ENCODE measurements around the gene IL7R. TPM values are rescaled to one million over a fixed set of nuclear protein-coding genes. Genes with fewer than 3 reads are reported as not detected.
"Not testable (repeated sequence)": the region's sequence is repeated elsewhere in the genome, so short reads cannot be mapped to it uniquely, and the experiment has no call there.

The IL7R gene
- total and polyA plus RNA-seq, 8 donors = 3.9 to 144 (median 9.0) TPM

DNA sequence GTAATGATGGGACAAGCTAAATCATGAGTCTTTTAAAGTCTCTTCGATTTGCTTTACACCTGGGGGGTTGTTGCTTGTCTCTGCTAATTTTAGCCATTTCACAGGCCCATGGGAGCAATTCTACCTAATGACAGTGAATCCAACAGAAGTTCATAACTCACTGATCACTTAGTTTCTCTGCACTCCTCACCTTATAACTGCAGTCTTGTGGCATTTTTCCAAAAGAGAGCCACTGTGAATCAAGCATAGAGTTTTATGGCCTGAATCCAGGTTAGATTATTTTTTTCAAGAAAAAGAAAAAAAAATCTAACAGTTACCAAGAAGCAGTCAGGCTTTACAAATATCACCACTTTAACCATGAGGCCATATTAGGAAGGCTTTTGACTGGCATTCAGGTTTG lies 1.5 kb upstream of the IL7R start:
- H3K36me3 ChIP-seq = no peaks in the 10 kb centered on the region
- no peaks in the 10 kb centered on the region for H3K27me3 ChIP-seq
- ATAC-seq (no peak), DNase-seq (no peak)
- H3K4me1 ChIP-seq = peaks cover 0 to 36% of the 10 kb centered on the region in 2 donors
- no peaks in the 10 kb centered on the region for H3K9me3 ChIP-seq
- TF ChIP-seq, protein P1, sequence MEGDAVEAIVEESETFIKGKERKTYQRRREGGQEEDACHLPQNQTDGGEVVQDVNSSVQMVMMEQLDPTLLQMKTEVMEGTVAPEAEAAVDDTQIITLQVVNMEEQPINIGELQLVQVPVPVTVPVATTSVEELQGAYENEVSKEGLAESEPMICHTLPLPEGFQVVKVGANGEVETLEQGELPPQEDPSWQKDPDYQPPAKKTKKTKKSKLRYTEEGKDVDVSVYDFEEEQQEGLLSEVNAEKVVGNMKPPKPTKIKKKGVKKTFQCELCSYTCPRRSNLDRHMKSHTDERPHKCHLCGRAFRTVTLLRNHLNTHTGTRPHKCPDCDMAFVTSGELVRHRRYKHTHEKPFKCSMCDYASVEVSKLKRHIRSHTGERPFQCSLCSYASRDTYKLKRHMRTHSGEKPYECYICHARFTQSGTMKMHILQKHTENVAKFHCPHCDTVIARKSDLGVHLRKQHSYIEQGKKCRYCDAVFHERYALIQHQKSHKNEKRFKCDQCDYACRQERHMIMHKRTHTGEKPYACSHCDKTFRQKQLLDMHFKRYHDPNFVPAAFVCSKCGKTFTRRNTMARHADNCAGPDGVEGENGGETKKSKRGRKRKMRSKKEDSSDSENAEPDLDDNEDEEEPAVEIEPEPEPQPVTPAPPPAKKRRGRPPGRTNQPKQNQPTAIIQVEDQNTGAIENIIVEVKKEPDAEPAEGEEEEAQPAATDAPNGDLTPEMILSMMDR (IDR thresholded peaks at IDR 0.05) = no peak
- H3K27ac ChIP-seq = peak overlapping the region in 1 of 2 donors; percentile 57
- H3K4me3 ChIP-seq = no peak overlapping the region
- intact Hi-C loops (cut with DNase I) = no loop called here

DNA sequence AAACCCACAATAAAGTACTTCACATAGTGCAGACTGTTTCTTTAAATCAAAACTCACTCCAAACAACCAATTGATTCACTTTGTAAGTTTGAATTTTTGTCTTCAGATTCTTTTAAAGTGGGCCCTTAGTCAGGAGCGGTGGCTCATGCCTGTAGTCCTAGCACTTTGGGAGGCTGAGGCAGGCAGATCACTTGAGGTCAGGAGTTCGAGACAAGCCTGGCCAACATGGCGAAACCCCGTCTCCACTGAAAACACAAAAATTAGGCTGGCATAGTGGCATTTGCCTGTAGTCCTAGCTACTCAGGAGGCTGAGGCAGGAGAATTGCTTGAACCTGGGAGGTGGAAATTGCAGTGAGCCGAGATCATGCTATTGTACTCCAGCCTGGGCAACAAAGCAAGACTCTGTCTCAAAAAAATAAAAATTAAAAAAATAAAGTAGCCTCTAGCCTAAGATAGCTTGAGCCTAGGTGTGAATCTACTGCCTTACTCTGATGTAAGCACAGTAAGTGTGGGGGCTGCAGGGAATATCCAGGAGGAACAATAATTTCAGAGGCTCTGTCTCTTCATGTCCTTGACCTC lies 416 bp upstream of the IL7R start:
- Histone ChIP-seq H3K4me3 (peak overlapping the region in 1 of 2 donors; percentile 46), H3K27ac (peak overlapping the region in 1 of 2 donors; percentile 57), H3K4me1 (peaks cover 0 to 44% of the 10 kb centered on the region in 2 donors)
- H3K36me3 ChIP-seq; DNase-seq; ATAC-seq; H3K27me3 ChIP-seq; intact Hi-C loops (cut with DNase I); H3K9me3 ChIP-seq: not testable (repeated sequence)

DNA sequence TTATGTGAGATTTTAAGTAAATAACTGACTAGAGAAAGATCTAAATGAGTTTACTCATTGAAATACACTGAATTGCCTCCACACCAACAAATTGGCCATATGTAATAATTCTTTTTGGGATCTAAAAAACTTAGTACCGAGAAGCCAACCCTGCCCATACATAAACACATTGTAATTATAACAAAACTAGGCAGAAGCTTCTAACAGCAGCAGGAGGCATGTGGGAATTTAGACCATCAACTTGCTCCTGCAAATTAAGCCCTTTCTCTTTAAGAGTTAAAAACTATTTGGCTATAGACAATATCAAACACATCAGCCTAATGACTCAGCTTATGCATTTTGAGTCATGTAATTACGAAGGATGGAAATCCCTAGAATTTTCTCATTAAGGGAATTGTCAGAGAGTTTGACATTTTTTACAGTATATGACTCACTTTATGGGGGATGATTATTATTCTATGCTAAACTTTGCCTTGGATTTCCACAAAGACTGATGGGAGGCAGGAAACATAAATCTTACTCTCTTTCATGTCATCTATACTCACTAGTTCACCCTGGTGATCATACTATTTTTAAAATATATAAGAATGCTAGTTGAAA lies 1.0 kb downstream of the IL7R start:
- Histone ChIP-seq H3K9me3 (no peaks in the 10 kb centered on the region), H3K27ac (peak overlapping the region; percentile 51 to 57), H3K4me1 (peaks cover 0 to 40% of the 10 kb centered on the region in 2 donors), H3K36me3 (peaks cover 0 to 21% of the 10 kb centered on the region in 2 donors), H3K27me3 (no peaks in the 10 kb centered on the region), H3K4me3 (peak overlapping the region in 1 of 2 donors; percentile 46)
- ATAC-seq (no peak), DNase-seq (no peak)
- TF ChIP-seq, protein P1 (IDR thresholded peaks at IDR 0.05) = no peak
- intact Hi-C loops (cut with DNase I) = no loop called here

DNA sequence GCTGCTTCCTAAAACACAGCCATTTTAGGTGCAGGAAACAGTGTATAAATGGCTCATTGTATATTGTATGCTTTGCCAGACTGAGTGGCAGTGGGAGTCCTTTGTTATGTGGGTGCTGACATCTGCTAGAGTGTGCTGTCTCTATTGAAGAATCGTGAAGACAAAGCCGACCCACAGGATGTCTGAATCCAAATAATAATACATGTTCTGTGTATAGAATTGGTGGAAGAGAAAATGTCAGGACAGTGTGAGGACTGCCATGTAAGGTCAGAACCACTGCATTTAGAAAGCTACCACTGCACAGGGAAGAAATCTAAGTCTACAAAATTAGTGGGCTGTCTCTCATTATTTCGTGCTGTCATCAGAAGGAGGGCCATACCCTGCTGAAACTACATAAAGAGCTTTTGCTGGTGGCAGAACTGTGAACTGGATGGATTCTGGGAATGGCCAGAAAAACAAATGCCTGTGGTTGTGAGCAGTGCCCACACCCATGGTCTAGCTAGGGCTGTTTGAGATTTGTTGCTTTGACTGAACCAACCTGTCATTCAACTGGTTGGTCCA lies 2.5 kb downstream of the IL7R start:
- TF ChIP-seq, protein P1 (IDR thresholded peaks at IDR 0.05) = no peak
- no peaks in the 10 kb centered on the region for H3K27me3 ChIP-seq
- peaks cover 0 to 35% of the 10 kb centered on the region in 2 donors for H3K36me3 ChIP-seq
- H3K4me1 ChIP-seq = peaks cover 0 to 38% of the 10 kb centered on the region in 2 donors
- peak overlapping the region in 1 of 2 donors; percentile 46 for H3K4me3 ChIP-seq
- no peak for DNase-seq
- no peak for ATAC-seq
- peak overlapping the region; percentile 35 to 57 for H3K27ac ChIP-seq
- intact Hi-C loops (cut with DNase I) = no loop called here
- no peaks in the 10 kb centered on the region for H3K9me3 ChIP-seq

DNA sequence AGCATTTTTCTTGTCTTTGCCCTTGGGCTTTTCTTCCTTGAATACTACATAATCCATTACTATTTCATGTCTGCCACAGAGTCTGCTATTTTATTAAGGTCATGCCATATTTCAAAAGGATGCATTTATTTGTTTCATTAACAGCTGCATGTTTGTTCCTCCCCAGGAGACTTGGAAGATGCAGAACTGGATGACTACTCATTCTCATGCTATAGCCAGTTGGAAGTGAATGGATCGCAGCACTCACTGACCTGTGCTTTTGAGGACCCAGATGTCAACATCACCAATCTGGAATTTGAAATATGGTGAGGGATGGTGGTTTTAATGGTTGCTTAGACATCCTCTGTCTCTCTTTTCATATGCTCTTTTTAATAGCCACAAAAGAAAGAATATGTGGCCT lies 4.0 kb downstream of the IL7R start:
- Histone ChIP-seq H3K27me3 (no peaks in the 10 kb centered on the region), H3K27ac (no peak overlapping the region), H3K9me3 (no peaks in the 10 kb centered on the region), H3K4me3 (peak overlapping the region in 1 of 2 donors; percentile 46), H3K4me1 (peaks cover 0 to 31% of the 10 kb centered on the region in 2 donors), H3K36me3 (peaks cover 0 to 38% of the 10 kb centered on the region in 2 donors)
- TF ChIP-seq, protein P1 (IDR thresholded peaks at IDR 0.05) = no peak
- intact Hi-C loops (cut with DNase I) = no loop called here
- ATAC-seq (no peak), DNase-seq (no peak)
